HepG2 (cell line): ENCODE data around the gene CFAP61. TPM values are rescaled to one million over a fixed set of nuclear protein-coding genes. Genes with fewer than 3 reads are reported as not detected.

Source experiments
- FOXA1 ChIP-seq, 2 experiments: fragments of 450-650 bp in 1 of 2; sonication (generic) in 1 of 2; formaldehyde crosslinking in 1 of 2; IDR thresholded peaks; 2 replicates each; pipeline versions ENCODE4 v1.4.0 to v1.6.1; 2016 to 2020; ENCODE audit warnings: missing genetic modification reagents in 1 of 2
- GTF3A ChIP-seq: sonication (generic); formaldehyde crosslinking; conservative IDR thresholded peaks from 2 replicates; pipeline ENCODE4 v1.4.0; 2020; ENCODE audit warnings: mild to moderate bottlenecking, missing genetic modification reagents
- IRX3 ChIP-seq: sonication (generic); formaldehyde crosslinking; IDR thresholded peaks from 2 replicates; pipeline ENCODE4 v1.8.1; 2023; ENCODE audit warnings: mild to moderate bottlenecking, low read depth, missing genetic modification reagents, borderline replicate concordance
- MAFK ChIP-seq, 2 experiments: IDR thresholded peaks in 1 of 2; conservative IDR thresholded peaks in 1 of 2; 2 replicates each; pipeline ENCODE4 v1.6.1; 2011; ENCODE audit warnings: improper control_type of control experiment in 2 of 2, low read length in 2 of 2
- MED13 ChIP-seq: sonication (generic); formaldehyde crosslinking; IDR thresholded peaks from 2 replicates; pipeline ENCODE4 v1.5.0; 2020; ENCODE audit warnings: missing genetic modification reagents
- NFE2L2 ChIP-seq: fragments of 150-350 bp; IDR thresholded peaks from 2 replicates; pipeline ENCODE4 v1.6.1; 2014; ENCODE audit warnings: low read length
- NR2F2 ChIP-seq: IDR thresholded peaks from 2 replicates; pipeline ENCODE4 v1.6.1; 2012; ENCODE audit warnings: low read depth, inconsistent platforms, borderline replicate concordance
- ZBTB40 ChIP-seq, 2 experiments: fragments of 450-650 bp in 1 of 2; sonication (generic) in 1 of 2; formaldehyde crosslinking in 1 of 2; IDR thresholded peaks; 2 replicates each; pipeline versions ENCODE4 v1.6.1 to v1.8.0; 2016 to 2022; ENCODE audit warnings: antibody characterized with exemption in 1 of 2, mild to moderate bottlenecking in 1 of 2, missing genetic modification reagents in 1 of 2
- ZNF772 ChIP-seq: sonication (generic); formaldehyde crosslinking; IDR thresholded peaks from 2 replicates; pipeline ENCODE4 v1.5.0; 2020; ENCODE audit warnings: mild to moderate bottlenecking, missing genetic modification reagents
- ZNF773 ChIP-seq: sonication (generic); formaldehyde crosslinking; IDR thresholded peaks from 2 replicates; pipeline ENCODE4 v1.4.0; 2020; ENCODE audit warnings: missing genetic modification reagents, borderline replicate concordance
- ZSCAN31 ChIP-seq: sonication (generic); formaldehyde crosslinking; IDR thresholded peaks from 2 replicates; pipeline ENCODE4 v1.5.0; 2020; ENCODE audit warnings: low read depth, mild to moderate bottlenecking, missing genetic modification reagents
- polyA plus RNA-seq, 8 experiments: library from polyadenylated mRNA; depleted of rRNA in 3 of 8; stranded (reverse) in 7 of 8; unstranded in 1 of 8; fragments of >200 nt; fragmentation: Illumina TruSeq in 4 of 8; extraction: Trizol in 4 of 8; gene quantifications; 2 replicates each; pipeline versions ENCODE4 v1.2.1 to v1.2.3, GENCODE V29; 2011 to 2016; ENCODE audit warnings: low read depth in 4 of 8, missing spikeins in 1 of 8, mixed read lengths in 1 of 8; ENCODE audit not compliant: insufficient read depth in 1 of 8
- total RNA-seq, 5 experiments: library from RNA; depleted of rRNA; stranded (reverse); fragments of >200 nt; fragmentation: Illumina TruSeq; extraction: Trizol; gene quantifications; 2 replicates each; pipeline ENCODE4 v1.2.3, GENCODE V29; 2016; ENCODE audit warnings: low read depth in 1 of 5
- TF ChIP-seq, protein P1 (sequence below): sonication (generic); formaldehyde crosslinking; IDR thresholded peaks from 2 replicates; pipeline ENCODE4 v1.4.0; 2020; ENCODE audit warnings: missing genetic modification reagents, borderline replicate concordance
- TF ChIP-seq, protein P2 (sequence below): sonication (generic); formaldehyde crosslinking; IDR thresholded peaks from 2 replicates; pipeline ENCODE4 v1.8.1; 2023; ENCODE audit warnings: mild to moderate bottlenecking, moderate library complexity, missing genetic modification reagents

CFAP61 gene
- total and polyA plus RNA-seq, 2 of the 13 experiments (the other 11 are each of a cell fraction or from before 2014, with no cell fraction given), result 0.27 TPM; not detected in 1

DNA sequence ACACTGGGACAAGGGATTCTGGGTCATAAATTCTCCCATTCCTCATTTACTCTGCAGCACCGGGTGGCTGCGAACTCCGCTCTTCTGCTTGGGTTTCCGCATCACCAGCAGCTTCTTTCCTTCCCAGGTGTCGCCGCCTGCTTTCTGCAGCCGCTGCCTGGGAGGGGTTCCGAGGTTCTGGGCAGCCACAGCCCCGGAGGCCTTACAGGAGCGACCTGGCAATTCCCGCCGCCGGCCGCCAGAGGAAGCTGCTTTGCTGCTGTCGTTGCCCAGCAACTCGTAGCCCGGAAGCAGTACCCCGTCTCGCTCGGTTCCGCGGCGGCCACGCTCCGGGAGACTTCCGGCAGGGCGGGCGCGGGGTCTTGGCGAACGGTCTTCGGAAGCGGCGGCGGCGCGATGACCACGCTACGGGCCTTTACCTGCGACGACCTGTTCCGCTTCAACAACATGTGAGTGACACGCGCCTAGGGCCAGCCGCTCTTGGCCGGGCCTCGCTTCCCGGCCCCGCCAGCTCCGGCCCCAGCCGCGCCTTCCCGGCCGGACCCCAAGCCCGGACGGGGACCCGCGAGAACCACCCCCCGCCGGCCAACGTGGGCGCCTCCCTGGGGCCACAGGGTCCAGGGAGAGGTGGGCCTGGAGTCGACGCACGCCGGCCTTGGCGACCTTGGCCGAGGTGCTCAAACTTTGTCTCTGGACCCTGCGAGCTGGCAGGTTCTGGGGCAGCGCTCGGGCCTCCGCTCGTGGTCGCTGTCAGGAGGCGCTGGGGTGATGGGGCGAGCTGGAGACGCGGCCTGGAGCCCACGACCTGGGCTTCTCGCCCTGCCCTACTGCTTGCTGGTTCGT, 35.1 kb upstream of the CFAP61 start, which contains the start of gene NAA20 (continued):
- TF ChIP-seq ZBTB40 (IDR thresholded peaks at IDR 0.05) (peak; percentile 97), ZBTB40 (CRISPR knock-in tag; IDR thresholded peaks at IDR 0.05) (peak; percentile 91), NR2F2 (0 out of 2 replicates have a peak, but pooled peaks have one; percentile 12), ZNF772 (CRISPR knock-in tag) (0 out of 2 replicates have a peak, but pooled peaks have one; percentile 94), GTF3A (CRISPR knock-in tag) (no peak), ZNF773 (CRISPR knock-in tag) (peak; percentile 91; the same call in 1 of the 2 replicates), IRX3 (CRISPR knock-in tag) (peak; percentile 91; the same call in 1 of the 2 replicates), MAFK (conservative IDR thresholded peaks at IDR 0.05 in 1 of 2, IDR thresholded peaks at IDR 0.05 in 1 of 2; ENCODE audit: low read length in 2 of 2) (no peak), MED13 (CRISPR knock-in tag) (no peak), ZSCAN31 (CRISPR knock-in tag) (peak; percentile 97), FOXA1 (IDR thresholded peaks at IDR 0.05) (no peak), FOXA1 (CRISPR knock-in tag; IDR thresholded peaks at IDR 0.05) (0 out of 2 replicates have a peak, but pooled peaks have one; percentile 35), NFE2L2 (no peak)
- TF ChIP-seq, protein P1, sequence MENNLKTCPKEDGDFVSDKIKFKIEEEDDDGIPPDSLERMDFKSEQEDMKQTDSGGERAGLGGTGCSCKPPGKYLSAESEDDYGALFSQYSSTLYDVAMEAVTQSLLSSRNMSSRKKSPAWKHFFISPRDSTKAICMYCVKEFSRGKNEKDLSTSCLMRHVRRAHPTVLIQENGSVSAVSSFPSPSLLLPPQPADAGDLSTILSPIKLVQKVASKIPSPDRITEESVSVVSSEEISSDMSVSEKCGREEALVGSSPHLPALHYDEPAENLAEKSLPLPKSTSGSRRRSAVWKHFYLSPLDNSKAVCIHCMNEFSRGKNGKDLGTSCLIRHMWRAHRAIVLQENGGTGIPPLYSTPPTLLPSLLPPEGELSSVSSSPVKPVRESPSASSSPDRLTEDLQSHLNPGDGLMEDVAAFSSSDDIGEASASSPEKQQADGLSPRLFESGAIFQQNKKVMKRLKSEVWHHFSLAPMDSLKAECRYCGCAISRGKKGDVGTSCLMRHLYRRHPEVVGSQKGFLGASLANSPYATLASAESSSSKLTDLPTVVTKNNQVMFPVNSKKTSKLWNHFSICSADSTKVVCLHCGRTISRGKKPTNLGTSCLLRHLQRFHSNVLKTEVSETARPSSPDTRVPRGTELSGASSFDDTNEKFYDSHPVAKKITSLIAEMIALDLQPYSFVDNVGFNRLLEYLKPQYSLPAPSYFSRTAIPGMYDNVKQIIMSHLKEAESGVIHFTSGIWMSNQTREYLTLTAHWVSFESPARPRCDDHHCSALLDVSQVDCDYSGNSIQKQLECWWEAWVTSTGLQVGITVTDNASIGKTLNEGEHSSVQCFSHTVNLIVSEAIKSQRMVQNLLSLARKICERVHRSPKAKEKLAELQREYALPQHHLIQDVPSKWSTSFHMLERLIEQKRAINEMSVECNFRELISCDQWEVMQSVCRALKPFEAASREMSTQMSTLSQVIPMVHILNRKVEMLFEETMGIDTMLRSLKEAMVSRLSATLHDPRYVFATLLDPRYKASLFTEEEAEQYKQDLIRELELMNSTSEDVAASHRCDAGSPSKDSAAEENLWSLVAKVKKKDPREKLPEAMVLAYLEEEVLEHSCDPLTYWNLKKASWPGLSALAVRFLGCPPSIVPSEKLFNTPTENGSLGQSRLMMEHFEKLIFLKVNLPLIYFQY (CRISPR knock-in tag), result peak; percentile 82; the same call in 1 of the 2 replicates
- TF ChIP-seq, protein P2, sequence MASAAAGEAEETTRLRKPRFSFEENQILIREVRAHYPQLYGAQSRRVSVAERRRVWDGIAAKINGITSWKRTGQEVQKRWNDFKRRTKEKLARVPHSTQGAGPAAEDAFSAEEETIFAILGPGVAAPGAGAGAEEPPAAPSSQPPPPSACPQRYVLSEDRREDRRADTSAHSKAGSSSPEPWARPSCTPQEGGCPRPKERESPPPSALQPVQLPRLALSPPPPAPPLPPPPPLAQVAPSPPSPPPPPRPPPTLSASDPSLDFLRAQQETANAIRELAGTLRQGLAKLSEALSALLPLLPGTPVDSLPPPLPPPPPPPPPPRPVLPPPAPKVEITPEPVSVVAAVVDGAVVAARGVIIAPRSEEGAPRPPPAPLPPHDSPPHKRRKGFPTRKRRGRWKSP (CRISPR knock-in tag), result no peak; the same call in none of the 2 replicates
